HG03280 (cell line): ENCODE results near the gene RHBG.
A peak's percentile ranks its signal among the peaks of the same experiment; 100 is the strongest.
"Not testable (repeated sequence)": the region's sequence is repeated elsewhere in the genome, so short reads cannot be mapped to it uniquely, and the experiment has no call there.

Experiments
- ATAC-seq: cut with Tn5 transposase; IDR thresholded peaks from one replicate; pipeline ENCODE4 v1.9.1; 2021; ENCODE audit warnings: mild to moderate bottlenecking, moderate library complexity; ENCODE audit not compliant: unreplicated experiment

The RHBG gene, protein sequence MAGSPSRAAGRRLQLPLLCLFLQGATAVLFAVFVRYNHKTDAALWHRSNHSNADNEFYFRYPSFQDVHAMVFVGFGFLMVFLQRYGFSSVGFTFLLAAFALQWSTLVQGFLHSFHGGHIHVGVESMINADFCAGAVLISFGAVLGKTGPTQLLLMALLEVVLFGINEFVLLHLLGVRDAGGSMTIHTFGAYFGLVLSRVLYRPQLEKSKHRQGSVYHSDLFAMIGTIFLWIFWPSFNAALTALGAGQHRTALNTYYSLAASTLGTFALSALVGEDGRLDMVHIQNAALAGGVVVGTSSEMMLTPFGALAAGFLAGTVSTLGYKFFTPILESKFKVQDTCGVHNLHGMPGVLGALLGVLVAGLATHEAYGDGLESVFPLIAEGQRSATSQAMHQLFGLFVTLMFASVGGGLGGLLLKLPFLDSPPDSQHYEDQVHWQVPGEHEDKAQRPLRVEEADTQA

DNA sequence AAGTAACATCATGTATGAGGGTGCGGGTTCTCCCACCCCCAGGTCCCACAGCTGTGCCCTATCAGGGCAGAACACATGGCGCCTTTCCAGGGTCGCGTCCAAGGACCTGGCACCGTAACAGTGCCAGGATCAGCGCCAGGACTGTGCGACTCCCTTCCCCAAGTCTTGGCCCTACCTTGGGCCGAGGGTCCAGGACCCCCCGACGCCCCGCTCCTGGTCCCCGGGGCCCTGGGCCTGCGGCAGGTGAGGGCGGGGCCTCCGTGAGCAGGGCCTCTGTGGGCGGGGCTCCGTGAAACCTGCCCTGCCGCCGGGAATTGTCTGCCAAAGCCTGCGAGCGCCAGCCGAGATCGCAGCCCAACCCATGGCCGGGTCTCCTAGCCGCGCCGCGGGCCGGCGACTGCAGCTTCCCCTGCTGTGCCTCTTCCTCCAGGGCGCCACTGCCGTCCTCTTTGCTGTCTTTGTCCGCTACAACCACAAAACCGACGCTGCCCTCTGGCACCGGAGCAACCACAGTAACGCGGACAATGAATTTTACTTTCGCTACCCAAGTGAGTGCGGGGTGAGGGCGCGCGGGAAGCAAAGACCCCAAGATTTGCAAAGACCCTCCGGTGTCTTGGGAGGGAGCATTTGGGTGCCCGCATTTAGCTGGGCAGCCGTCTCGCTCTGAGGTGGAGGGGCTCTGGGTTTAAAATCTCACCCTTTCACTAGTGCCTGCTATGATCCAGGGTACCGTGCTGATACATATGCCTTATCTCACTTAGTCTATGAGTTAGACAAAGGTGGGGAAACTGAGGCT, at the start of gene RHBG:
Gene RHBG, plus strand, starts transcription at position 323 of the 796 bp plus-strand sequence. Its CDS starts 39 bp downstream, at position 362.
- no peak for ATAC-seq

DNA sequence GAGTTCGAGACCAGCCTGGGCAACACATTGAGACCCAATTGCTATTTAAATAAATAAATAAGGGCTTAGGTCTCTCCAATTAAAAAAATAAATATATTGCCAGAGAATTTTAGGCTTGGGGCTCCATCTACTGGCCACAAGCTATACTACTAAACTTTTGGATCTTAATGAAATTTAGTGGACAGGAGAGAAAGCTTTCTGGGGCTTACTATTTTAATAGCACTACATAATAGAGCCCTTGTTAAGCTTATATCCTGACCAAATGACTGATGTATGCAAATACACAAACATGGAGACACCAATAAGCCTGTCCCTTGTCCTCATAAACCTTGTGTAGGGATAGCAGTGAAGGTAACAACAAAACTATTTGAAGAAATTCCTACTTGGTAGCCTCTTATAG, 49.3 kb upstream of the RHBG start:
- no peak for ATAC-seq

DNA sequence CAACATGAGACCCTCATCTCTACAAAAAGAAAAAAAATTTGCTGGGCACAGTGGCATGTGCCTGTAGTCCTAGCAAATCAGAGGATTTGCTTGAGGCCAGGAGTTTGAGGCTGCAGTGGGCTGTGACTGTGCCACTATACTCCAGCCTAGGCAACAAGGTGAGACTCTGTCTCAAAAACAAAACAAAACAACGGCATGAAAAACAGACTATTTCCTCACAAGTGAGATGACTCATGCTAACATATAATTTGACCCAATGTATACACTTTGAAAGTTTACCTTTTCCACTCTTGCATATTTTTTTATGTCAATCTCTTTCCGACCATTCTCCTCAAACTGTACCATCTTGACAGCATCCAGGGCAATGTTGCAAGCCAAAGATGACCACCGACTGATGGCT, 48.5 kb upstream of the RHBG start:
- ATAC-seq: no peak

DNA sequence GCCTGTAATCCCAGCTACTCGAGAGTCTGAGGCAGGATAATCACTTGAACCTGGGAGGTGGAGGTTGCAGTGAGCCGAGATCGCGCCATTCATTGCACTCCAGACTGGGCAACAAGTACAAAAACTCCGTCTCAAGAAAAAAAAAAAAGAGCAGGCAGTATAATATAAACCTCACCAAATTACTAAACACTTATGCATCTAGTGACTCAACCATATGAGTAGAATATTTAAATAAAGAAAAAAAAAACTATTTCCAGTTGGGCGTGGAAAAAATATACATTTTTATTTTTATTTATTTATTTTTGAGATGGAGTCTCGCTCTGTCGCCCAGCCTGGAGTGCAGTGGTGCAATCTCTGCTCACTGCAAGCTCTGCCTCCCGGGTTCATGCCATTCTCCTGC, 45.8 kb upstream of the RHBG start:
- ATAC-seq: not testable (repeated sequence)

DNA sequence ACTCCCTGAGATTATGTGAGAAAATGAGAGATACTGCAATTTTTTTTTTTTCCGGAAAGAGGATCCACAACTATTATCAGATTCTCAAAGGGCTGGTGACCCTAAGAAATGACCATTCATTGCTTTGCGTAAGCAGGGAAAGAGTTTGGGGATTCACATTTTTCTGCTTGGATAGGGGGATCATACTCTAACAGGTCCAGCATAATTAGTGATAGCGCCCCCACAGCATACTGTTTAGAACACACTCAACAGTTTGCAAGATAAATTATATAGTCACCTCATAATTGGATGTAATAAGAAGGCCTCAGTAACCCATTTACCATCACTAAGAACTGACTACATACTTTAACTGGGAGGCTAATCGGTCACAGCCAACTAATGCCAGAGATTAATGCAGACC, 32.8 kb upstream of the RHBG start:
- ATAC-seq: no peak

DNA sequence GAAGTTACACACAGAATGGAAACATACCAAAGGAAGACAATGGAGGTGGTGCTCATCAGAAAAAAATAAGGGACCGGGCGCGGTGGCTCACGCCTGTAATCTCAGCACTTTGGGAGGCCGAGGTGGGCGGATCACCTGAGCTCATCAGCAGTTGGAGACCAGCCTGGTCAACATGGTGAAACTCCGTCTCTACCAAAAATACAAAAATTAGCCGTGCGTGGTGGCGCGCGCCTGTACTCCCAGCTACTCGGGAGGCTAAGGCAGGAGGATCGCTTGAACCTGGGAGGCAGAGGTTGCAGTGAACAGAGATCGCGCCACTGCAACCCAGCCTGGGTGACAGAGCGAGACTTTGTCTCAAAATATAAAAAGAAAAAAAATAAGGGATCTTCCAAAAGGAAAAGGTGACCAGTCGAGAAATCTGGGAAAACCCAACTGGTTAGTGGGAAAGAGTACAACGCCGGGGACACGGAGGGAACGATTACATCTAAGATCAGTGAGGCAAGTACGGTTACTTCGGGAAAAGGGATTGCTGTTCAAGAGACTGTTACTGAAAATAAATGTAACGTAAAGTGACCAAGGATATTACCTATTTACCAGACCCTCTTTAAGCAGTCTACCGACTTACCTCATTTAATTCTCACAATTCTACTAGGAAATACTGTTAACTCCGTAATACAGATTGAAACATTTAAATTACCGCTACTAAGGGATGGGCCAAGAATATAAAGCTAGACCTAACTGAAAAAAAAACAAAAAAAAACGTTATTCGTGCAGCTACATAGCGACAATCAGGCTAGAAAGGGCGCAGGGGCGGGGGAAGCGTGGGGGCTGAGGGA, 31.7 kb upstream of the RHBG start:
- ATAC-seq: no peak

DNA sequence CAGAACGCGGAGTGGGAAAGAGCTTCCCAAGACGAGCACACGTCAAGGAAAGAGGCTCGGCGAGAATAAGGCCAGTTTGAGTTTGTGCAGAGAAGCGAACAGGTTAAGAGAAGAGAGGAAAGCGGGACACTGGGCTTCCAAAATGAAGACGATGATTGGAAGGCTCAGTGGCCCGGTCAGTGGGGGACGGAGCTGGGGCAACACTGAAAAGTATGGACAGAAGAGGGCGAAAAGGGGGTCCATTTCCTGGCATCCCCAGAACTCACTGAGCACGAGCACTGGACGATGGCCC, 31.2 kb upstream of the RHBG start:
- ATAC-seq: peak; percentile 1

DNA sequence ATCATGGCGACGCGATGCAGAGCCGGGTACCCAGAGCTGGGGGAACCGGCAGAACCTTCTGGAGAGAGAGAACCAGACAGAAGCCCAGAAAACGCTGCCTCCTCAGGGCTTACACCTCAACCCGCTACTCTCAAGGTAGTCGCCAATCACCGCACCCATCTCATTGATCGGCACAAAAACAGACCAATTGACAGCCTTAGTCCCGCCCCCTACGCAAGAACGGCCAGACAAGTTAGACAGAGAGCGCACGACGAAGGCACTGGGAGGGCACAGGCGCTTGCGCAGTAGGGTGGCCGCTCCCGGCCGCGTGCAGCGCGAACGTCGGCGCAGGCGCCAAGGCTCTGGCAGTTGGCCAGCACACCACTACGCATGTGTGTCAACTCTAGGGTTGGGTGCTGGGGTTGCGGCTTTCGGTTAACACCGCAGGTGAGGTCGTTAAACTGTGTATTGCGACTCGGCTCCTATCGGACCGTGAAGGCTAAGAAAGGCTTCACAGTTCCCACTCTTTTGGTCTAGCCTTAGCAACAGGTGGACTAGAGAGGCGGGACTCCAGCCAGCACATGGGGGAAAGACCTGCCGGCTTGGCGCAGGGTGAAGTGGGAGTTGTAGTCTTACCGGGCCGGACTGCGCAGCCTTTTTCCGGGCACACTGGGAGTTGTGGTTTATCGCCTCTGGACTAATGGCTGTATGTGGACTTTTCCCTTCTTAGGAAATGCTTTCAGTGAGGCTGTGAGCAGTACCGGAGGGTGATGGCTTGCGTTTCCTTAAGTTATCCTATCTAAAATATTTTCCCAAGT, 30.6 kb upstream of the RHBG start, which contains the start of the genes CCT3 and TSACC:
Gene CCT3, minus strand, starts transcription at position 113 of the 797 bp plus-strand sequence. Its CDS starts 108 bp downstream, at position 5.
Gene TSACC, plus strand, starts transcription at position 347 of the 797 bp plus-strand sequence. CDS start 1,232 bp downstream, outside the sequence.
- ATAC-seq: peak; percentile 93

DNA sequence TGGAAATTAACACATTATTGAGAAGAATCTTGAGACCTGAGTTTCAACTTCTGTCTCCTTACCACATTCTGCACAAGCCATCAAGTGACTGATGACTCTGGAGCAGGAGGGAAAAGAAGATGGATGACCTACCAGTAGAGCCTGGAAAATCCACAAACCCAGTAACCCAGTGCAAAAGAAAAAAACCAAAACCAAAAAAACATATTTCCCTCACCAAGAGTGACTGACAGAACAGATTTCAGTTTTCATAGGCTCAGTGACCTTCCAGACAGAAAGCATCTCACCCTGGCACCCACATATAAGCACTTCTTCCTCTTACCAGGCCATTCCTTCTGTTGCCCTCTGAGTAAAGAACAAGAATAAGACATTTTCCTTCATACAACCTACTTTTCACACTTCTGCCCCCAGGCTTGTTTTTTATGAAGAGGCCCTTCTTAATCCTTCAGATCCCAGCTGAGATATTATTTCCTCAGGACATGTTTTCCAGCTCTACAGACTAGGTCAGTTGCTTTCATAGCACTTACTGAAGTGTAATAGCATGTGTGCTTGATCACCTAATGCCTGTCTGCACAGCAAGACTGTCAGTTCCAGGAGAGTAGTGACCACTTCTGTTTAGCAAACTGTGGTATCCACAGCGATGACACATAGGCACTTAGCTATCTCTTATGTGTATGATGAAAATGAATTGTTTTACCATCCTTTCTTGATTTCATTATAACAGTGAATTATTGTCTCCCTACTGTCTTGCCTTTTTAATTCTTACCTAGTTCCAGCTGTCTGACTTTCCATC, 26.6 kb upstream of the RHBG start:
- ATAC-seq: no peak

DNA sequence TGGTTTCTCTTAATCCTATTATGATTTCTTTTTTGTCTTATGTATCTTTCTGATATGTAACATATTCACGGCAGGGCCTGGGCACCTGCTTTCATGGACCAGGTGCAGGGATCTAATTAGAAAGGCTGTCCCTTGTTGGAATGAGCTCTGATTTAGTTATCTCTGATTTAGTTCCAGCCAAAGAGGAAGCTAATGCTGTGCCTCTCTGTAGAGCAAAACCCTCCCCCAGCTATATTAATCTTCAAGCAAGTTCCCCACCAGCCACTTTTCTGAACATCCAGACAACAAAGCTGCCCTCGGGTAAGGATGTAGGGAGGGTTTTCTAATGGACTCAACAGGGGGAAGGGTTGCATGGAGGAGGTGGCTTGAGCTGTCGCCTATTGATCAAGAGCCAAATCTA, 24.6 kb upstream of the RHBG start:
- no peak for ATAC-seq

DNA sequence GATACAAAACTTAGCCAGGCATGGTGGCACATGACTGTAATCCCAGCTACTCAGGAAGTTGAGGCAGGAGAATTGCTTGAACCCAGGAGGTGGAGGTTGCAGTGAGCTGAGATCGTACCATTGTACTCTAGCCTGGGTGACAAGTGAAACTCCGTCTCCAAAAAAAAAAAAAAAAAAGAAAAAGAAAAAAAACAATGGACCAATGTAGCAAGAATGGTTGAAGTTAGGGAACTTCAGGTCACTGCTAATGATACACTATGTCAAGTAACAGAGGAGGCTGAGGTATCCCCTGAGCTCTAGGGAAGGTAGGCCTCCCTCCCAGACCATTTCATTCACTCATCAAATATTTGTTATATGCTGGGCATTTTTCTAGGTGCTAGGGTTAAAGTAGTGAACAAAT, 23.0 kb upstream of the RHBG start:
- not testable (repeated sequence) for ATAC-seq

DNA sequence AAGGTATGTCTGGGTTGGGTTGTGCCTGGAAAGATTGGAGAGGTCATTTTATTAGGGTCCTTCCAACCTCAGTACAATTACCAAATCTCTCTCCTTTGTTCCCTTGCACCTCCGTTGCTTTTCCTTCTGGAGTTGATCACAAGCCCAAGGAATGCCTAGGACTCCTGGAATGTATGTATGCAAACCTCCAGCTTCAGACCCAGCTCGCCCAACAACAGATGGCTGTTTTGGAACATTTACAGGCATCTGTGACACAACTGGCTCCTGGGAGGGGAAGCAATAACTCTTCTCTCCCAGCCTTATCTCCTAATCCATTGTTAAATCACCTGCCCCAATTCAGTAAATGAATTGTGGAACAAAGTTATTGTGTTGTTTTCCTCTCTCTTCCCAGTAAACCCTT, 22.4 kb upstream of the RHBG start:
- ATAC-seq: no peak

DNA sequence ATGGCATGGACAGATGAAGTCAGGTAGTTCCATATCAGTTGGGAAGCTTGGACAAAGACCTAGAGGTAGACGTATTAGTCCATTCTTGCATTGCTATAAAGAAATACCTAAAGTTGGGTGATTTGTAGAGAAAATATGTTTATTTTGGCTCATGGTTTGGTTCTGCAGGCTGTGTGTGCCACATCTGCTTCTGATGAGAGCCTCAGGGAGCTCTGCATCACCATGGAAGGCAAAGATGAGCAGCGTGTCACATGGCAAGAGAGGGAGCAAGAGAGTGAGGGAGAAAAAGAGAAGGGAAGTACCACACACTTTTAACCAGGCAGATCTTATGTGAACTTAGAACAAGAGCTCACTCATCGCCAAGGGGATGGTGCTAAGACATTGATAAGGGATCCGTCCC, 21.7 kb upstream of the RHBG start:
- ATAC-seq: no peak

DNA sequence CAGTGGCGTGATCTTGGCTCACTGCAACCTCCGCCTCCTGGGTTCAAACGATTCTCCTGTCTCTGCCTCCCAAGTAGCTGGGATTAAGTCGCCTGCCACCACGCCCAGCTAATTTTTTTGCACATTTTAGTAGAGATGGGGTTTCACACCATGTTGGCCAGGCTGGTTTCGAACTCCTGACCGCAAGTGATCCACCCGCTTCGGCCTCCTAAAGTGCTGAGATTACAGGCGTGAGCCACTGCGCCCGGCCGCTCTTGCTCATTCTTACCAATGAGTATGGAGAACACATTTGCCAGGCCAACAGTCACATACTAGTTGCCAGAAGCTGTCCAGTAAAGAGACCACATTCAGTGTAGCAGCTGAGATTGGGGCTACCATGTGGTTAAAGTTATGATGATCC, 16.5 kb upstream of the RHBG start:
- not testable (repeated sequence) for ATAC-seq

DNA sequence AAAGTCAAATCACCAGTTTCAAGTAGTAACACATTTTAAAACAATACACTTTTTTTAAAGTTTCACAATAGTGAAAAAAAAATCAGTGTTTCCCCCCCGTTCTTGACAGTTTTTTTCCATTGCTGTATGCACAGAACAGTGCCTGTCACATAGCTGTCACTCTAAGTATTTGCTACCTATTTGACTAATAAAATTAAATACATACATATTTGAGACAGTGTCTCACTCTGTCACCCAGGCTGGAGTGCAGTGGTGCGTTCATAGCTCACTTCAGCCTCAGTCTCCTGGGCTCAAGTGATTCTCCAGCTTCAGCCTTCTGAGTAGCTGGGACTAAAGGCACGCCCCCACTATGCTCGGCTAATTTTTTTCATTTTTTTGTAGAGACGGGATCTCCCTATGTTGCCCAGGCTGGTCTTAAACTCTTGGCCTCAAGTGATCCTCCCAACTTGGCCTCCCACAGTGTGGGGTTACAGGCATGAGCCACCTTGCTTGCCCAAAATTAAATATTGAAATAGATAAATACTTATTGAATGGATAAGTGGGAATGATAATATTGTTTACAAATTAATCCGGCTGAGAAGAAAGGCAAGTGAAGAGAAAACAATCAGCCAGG, 12.6 kb upstream of the RHBG start:
- ATAC-seq: no peak

DNA sequence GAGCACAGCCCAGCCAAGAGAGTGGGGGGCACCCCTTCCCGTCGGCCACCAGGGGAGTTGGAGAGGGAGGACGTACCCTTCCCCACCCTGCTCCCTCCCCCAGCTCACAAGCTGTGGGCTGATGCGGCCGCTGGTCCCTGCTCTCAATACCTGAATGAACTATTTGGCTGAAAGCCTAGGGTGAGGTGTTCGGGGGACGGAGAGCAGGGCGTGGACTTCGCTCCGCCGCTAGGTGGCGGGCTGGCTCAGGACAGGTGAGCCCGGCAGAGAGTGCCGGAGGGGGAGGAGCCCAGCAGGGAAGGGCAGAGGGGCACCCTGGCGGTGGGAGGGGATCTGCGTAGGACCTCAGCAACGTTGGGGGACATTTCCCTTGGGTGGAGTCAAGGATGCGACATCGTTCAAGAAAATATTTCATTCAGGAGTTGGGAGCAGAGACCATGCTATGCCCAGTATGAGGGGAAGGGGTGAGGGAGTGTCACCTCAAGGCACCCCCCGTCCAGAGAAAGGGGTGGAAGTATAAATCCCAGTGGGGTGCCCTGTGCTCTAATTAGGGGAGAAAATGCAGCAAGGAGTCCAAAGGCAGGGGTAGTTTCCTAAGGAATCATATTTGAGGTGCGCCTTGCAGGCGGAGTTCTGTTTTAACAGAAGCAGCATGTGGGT, 12.0 kb upstream of the RHBG start:
- ATAC-seq: no peak

DNA sequence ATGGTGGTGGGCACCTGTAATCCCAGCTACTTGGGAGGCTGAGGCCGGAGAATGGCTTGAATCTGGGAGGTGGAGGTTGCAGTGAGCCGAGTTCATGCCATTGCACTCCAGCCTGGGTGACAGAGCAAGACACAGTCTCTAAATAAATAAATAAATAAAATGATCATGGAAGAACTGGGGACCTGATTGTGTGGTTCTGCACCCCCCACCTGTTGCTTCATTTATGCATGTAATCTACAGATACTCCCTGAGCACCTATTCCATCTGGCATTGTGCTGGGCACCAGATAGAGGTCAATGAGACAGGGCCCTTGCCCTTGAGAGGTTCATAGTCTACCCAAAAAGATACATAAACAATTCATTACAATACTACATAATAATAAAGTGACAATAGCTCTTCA, 11.0 kb upstream of the RHBG start:
- no peak for ATAC-seq

DNA sequence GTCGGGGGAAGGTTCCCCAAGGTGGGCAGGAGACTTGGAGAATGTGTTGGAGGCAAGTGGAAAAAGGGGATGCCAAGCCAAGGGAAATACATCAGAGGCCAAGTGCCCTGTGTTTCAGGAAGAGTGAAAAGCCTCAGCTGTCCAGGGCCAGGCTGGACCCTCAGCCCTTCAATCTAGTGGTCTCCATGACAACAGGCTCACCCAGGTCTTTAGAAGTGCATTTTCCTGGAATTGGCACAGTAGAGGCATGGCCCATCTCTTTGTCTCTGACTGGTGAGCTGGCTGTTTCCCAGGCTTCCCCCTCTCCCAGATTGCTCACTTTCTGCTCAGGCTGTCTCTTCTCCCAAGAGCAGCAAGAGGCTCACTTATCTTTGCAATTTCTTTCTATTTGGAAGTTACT, 10.4 kb upstream of the RHBG start:
- no peak for ATAC-seq

DNA sequence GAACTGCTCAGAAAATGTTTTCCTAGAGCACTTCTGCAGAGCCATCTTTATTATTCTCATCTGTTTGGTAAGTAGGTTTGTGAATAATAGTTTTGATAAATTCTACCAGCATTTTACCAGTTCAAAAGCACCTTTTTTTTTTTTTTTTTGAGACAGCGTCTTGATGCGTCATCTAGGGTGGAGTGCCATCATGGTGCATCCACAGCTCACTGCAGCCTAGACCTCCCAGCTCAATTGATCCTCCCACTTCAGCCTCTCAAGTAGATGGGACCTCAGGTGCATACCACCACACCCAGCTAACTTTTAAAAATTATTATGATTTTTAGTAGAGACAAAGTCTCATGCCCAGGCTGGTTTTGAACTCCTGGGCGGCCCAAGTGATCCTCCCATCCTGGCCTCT, 9.8 kb upstream of the RHBG start:
- ATAC-seq: no peak
